ENCODE results near the gene RGPD4.
"Not testable (repeated sequence)": the region's sequence is repeated elsewhere in the genome, so short reads cannot be mapped to it uniquely, and the experiment has no call there.

RGPD4 gene

GRCh38 chr2:107826749-107827148 lies at the start of gene RGPD4:
RGPD4 (plus strand) TSS chr2:107826892; CDS start chr2:107827014, 122 bp downstream.
- DNase-seq = not testable (repeated sequence)

- DNase-seq = no peak
These were observed 48.7 kb upstream of the RGPD4 start for GRCh38 chr2:107777974-107778373.

DNA sequence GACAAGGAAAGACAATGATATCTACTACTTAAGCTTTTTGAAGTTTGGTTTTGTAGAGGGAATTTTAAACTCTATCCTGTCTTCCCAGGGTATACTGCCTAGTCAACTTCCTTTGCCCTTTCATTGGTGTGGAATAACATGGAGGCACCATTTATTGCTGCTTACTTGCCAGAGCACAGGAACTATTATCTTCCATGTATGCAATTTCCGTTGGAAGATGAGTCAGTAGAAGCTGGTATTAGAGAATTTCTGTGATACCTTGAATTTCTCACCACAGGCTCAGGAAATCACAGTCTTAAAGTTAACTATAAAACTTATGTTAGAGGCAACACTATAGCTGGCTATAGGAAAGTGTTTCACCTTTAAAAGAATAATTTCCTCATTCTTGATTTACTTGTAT lies 40.9 kb upstream of the RGPD4 start:
- DNase-seq = no peak

- DNase-seq = no peak
These were observed 35.9 kb upstream of the RGPD4 start for GRCh38 chr2:107790837-107791236.

DNA sequence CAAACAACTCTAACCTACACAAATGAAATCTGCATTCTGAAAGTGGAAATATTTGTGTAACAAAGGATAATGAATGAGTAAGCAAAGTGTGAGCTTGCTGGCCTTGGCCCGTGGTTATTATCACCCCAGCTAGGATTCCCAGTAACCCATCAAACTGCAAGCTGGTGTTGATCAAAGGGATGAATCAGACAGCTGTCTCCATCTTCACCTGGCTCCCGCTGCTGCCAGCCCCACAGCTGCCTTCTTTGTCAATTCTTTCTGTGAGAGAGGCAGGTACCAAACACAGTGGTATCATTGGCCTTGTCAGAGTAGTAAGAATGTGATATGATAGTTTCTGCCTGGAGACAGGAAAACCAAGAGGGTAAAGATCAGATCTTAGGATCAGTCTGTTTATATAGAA lies 25.2 kb upstream of the RGPD4 start:
- peak; percentile 47 for DNase-seq

DNA sequence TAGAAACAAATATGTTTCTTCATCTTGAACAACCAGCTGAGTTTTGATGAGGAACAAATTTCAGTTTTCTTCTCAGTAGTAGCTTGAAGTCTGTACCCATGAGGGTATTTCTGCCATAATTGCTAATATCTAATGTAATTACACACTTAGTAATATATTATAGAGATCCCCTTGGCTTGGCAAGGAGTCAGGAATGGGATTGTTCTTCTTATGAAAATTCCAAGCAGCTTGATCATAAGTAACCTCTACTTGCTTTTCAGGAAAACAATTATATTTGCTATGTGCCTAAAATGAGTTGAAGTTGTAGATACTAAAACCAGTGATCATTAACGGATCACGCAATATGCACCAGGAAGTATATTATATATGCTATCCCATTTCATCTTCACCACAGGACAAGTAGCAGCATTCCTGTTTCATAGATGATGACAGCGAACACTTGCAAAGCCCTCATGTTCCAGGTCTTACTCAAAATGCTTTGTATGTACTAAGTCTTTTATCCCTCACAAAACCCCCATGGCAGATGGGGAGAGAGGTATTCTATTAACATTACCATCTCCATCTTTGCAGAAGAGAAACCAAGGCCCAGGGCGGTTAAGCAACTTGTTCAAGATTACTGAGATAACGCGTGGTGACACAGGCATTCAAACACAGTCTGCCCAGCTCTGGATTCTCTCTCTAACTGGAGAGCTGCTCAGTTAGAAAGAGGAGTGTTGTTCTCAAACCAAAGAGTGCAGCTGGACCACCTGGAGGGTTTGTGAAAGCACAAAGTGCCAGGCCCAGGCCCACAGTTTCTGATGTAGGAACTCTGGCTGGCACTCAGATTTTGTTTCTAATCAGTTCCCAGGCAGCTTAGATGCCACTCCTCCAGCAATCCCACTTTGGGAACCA lies 21.8 kb upstream of the RGPD4 start:
- DNase-seq = no peak

GRCh38 chr2:107806901-107807300 lies 19.8 kb upstream of the RGPD4 start:
- no peak for DNase-seq

DNA sequence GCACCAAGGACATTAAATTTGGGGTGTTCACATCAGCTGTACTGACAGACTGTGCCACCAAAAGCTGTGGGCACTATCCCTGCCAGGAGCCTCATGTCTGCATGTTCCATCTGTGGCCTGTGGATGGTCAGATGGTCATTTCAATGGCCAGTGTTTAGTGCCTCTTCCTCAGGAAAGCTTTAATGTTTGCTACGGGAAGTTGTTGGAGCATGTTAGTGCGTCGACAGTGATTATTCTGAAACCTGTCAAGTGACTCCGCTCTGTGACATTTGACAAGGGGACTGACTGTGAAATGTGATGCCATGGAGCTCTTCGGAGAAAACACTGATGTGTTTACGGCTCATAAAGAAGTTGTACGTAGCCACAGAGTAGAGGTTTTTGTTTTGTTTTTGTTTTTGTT lies 18.7 kb upstream of the RGPD4 start:
- no peak for DNase-seq

DNA sequence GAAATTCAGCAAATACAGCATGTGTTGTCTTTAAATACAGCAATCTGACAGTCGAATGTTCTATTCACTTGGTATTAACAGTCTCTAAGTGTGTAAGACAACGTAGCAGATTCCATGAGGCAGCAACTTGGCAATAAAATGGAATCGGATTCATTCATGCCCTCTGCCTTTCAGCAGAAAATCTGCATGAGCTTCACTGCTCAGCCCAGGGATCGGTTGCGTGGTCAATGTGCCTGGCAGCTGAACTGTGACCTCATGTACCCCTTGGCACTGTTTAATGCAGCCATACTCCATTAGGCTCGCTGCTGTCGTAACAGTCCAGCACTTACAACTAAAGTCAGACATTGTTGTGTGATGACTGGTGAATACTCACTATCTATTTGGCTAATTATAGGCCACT lies 17.7 kb upstream of the RGPD4 start:
- DNase-seq = peak; percentile 82

GRCh38 chr2:107809835-107810234 lies 16.9 kb upstream of the RGPD4 start:
- no peak for DNase-seq

- no peak for DNase-seq
These were observed 16.0 kb upstream of the RGPD4 start for GRCh38 chr2:107810734-107811133.

- no peak for DNase-seq
These were observed 15.3 kb upstream of the RGPD4 start for GRCh38 chr2:107811411-107811810.

DNA sequence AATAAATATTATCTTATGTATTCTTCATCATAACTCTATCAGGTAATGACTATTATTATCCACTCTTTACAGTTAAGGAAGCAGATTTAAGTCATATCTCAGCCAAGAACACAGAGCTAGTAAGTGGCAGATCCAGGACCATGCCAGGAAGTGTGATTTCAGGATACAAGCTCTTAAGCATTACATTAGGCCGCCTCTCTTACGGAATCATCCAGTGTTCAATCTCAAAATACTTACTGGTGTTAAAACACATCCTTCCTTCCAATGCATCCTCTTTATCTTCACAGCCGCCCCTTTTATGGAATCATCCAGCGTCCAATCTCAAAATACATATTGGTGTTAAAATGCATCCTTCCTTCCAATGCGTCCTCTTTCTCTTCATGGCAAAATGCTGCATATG lies 14.7 kb upstream of the RGPD4 start:
- DNase-seq = no peak

- no peak for DNase-seq
These were observed 9.3 kb upstream of the RGPD4 start for GRCh38 chr2:107817378-107817777.

GRCh38 chr2:107822302-107822701 lies 4.4 kb upstream of the RGPD4 start:
- DNase-seq = no peak

DNA sequence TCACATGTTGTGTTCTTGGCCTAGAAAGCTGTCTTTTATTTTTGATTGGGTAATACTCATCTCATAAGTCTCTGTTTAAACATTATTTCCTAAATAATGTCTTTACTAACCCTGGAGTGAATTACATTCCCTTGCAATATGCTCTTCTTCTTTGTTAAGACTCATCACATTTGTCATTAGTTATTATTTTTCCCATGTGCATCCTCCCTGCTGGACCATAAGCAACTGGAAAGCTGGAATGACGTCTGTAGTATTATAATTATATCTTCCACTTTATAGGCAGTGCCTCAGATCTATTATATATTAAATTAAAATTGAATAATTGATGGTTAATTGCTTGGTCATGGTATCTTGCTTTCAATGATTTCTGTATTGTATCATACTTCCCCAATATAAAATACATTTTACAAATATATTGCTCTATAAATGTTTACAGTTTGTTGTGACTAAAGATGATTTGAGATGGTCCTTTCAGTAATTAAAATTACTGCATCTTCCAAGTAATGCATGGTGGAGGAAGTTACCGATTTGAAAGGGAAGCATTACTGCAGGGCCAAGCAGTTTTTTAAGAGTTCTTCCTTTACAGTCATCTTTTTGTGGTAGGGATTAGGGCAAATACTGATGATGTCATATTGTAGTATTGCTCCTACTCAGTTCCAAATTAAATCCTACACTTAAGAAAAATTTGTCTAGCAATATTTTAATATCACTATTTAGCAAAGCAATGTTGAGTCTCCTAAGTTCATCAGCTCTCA lies 2.1 kb upstream of the RGPD4 start:
- no peak for DNase-seq

- no peak for DNase-seq
These were observed 1.5 kb upstream of the RGPD4 start for GRCh38 chr2:107825206-107825563.

DNA sequence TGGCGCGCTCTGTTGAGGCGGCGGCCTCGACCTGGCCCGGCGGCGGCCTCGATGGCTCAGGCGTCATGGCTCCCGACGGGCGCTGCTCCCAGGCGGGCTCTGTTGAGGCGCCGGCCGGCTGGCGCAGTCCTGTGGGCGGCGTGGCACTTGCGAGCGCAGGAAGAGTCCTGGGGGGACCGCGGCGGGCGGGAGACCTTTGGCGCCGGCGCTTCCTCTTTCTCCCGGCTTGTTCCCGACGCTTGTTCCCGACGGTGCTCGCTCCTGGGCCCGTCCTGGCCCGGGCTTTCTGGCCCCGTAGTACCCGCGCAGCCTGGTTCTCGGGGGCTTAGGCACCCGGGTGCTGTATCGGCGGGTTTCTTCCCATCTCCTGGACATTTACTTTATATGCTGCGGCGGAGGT lies 2.8 kb downstream of the RGPD4 start:
- DNase-seq = not testable (repeated sequence)

GRCh38 chr2:107833152-107833551 lies 6.5 kb downstream of the RGPD4 start:
- not testable (repeated sequence) for DNase-seq

DNA sequence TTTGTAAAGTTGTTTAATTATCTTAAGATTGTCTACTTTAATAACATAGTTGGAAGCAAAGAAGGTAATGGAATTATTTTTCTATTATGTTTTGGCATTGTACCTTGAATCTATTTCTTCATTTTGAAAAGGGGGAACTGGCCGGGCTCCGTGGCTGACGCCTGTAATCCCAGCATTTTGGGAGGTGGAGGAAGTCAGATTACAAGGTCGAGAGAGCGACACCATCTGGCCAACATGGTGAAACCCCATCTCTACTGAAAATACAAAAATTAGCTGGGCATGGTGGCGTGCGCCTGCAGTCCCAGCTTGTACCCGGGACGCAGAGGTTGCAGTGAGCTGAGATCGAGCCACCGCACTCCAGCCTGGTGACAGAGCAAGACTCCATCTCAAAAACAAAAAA lies 6.9 kb downstream of the RGPD4 start:
- not testable (repeated sequence) for DNase-seq

DNA sequence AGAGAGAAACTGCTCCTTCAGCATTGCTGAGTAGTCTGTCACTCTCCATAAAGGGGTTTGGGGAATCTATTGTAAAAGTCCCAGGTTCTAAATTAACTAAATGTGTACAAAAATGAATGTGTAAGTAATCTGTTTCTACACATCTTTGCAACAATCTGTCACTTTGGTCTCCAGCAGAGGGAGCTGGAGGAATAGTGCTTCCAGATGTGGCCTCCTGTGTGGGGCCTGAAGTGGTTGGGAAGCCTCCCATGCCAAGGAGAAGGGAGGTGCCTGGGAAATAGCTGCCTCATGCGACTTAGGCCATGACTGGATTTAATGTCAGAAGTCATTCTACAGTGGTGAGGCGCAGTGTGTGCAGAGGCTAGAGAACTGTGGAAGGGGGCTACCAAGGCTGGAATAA lies 89.4 kb downstream of the RGPD4 start:
- not testable (repeated sequence) for DNase-seq

DNA sequence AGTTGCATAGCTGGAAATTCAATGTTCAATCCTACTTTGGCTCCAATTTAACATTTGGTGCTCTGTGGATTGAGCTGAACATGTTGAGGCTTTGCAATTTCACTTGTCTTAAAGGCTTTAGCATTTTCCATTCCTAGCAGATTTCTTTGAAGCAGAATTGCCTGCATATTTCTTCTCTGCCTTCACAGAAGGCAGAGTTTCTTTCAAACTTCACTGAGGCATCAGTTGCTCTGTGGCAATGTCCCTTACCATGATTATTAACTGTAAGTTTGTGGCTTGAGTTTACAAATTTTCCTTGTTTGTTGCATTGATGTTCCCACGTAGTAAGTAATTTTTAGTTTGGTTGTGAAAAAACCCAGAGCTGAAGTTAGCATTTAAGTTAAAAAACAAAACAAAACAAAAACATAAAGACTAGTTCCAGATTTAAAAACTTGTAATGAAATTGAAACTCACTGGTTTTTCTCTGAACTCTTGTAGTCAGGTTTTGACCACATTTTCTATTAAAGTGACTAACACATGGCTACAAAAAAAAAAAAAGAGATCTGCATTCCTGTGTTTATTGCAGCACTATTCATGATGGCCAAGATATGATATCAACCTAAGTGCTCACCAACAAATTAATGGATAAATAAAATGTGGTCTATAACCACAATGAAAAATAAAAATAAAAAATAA lies 90.1 kb downstream of the RGPD4 start:
- not testable (repeated sequence) for DNase-seq

- no peak for DNase-seq
These were observed 100.4 kb downstream of the RGPD4 start for GRCh38 chr2:107927034-107927534.
